ENCODE results near the gene SLC29A1.
A peak's percentile ranks its signal among the peaks of the same experiment; 100 is the strongest.

The SLC29A1 gene

DNA sequence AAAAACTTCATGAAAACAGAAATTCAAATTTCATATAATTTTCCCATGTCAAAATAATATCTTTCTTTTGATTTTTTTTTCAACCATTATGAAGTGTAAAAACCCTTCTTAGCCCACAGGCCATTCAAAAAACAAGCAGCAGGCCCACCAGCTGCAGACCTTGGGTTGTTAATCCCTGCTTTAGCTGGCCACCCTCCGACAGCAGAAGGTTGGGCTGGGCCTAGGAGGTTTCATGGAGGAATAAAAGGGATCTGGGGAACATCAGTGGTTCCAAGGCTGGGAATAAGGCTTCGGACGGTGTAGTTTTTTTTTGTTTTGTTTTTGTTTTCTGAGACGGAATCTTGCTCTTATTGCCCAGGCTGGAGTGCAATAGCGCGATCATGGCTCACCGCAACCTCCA lies 19.9 kb downstream of the SLC29A1 start:
- TF ChIP-seq, protein P1, sequence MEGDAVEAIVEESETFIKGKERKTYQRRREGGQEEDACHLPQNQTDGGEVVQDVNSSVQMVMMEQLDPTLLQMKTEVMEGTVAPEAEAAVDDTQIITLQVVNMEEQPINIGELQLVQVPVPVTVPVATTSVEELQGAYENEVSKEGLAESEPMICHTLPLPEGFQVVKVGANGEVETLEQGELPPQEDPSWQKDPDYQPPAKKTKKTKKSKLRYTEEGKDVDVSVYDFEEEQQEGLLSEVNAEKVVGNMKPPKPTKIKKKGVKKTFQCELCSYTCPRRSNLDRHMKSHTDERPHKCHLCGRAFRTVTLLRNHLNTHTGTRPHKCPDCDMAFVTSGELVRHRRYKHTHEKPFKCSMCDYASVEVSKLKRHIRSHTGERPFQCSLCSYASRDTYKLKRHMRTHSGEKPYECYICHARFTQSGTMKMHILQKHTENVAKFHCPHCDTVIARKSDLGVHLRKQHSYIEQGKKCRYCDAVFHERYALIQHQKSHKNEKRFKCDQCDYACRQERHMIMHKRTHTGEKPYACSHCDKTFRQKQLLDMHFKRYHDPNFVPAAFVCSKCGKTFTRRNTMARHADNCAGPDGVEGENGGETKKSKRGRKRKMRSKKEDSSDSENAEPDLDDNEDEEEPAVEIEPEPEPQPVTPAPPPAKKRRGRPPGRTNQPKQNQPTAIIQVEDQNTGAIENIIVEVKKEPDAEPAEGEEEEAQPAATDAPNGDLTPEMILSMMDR (conservative IDR thresholded peaks at IDR 0.05; ENCODE audit: low read depth): no peak
- DNase-seq (ENCODE audit: low spot score): no peak
- ChIA-PET CTCF (no interaction called here), POLR2A (ENCODE audit: low non-redundant PET) (no interaction called here)
- no peak overlapping the region for H3K27ac ChIP-seq

DNA sequence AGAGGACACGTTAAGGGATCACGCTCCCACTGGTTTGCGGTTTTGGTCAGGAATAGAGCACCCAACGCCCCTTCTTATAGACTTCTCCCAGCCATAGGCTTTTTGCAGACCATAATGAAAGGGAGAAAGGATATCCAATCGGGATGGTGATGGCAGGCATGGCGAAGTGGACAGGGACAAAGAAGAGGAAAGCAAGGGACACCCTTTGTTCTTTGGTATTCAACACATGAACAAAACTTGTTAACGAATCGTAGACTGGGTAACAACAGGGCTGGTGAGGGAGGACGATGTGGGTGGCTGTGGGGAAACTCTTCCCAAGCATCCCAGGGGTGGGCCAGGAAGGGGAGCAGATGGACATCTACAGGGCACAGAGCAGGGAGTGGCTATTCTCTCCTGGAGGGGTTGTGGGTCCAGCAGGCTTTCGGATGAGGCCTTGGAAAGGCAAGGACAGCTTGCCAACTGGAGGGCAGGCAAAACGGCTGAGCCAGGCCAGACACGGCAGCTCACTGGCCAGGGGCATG lies 22.1 kb downstream of the SLC29A1 start:
- TF ChIP-seq, protein P1 (conservative IDR thresholded peaks at IDR 0.05; ENCODE audit: low read depth): no peak
- H3K27ac ChIP-seq: peak overlapping the region; percentile 91
- ChIA-PET POLR2A (ENCODE audit: low non-redundant PET) (no interaction called here), CTCF (interaction anchor here (0.9 to 1.1 kb wide), 3 partner anchors 8 to 73 kb away, joined by 3 to 6 read pairs (median 4); partner anchors contain the start of gene MYMX)
- DNase-seq (ENCODE audit: low spot score): no peak

DNA sequence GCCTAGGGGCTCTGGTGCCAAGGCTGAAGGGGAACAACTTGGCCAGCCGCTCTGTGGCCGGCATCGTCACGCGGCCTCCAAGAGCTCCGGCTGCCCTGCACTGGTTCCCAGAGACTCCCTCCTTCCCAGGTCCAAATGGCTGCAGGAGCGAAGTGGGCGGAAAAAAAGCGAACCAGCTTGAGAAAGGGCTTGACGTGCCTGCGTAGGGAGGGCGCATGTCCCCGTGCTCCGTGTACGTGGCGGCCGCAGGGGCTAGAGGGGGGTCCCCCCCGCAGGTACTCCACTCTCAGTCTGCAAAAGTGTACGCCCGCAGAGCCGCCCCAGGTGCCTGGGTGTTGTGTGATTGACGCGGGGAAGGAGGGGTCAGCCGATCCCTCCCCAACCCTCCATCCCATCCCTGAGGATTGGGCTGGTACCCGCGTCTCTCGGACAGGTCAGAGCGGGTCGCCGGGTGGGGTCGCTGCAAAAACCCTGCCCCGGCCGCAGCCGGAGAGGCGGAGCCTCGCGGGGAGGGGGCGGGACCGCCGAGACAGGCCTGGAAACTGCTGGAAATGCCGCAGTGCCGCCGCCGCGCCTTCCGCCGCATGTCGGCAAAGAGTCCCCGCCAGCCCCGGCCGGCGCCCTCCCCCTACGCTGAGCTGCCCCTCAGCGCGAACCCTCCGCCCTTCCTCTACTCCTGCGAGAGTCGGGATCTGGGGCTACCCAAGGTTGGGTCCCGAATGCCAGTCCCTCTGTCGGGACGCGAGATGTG lies 22.7 kb downstream of the SLC29A1 start:
- TF ChIP-seq, protein P1 (conservative IDR thresholded peaks at IDR 0.05; ENCODE audit: low read depth): peak; percentile 52
- peak; percentile 75 for DNase-seq (ENCODE audit: low spot score)
- H3K27ac ChIP-seq: peak overlapping the region; percentile 91
- POLR2A ChIA-PET (ENCODE audit: low non-redundant PET): interaction anchor here (0.6 to 1.3 kb wide), 6 partner anchors 8 to 112 kb away, joined by 3 to 6 read pairs (median 4); partner anchors contain the start of gene SLC35B2
- CTCF ChIA-PET: interaction anchor here (0.9 to 1.1 kb wide), 3 partner anchors 9 to 73 kb away, joined by 3 to 6 read pairs (median 4); partner anchors contain the start of gene MYMX

DNA sequence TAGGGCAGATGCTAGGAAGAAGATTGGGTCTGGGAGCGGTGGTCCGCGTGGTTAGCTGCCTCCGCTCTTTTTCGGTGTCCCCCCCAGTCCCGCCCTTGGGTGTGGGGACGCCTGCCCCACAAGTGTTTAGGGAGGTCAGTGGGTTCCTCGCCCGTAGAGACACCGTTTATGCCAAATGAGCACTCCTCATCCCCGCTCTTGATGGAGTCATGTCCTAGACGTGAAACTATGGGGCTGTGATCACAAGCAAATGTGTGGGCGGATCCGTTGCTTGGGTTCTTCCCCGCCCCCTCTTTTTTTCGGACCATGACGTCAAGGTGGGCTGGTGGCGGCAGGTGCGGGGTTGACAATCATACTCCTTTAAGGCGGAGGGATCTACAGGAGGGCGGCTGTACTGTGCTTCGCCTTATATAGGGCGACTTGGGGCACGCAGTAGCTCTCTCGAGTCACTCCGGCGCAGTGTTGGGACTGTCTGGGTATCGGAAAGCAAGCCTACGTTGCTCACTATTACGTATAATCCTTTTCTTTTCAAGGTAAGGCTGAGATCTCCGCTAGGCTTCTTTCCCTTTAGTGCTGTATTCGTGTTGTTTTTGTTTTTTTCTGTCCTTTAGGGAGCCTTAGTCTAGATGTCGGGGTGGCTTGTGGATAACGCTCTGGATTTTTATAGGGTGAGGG lies 23.4 kb downstream of the SLC29A1 start, which contains the start of gene HSP90AB1:
HSP90AB1 (plus strand) TSS at position 439 of the 675 bp plus-strand sequence. CDS start 1,529 bp downstream, outside the sequence.
- ChIA-PET POLR2A (ENCODE audit: low non-redundant PET) (interaction anchor here (0.6 to 1.3 kb wide), 7 partner anchors 9 to 616 kb away, joined by 3 to 6 read pairs (median 4); partner anchors contain the start of gene SLC35B2), CTCF (interaction anchor here (1.1 kb wide), 2 partner anchors 12 to 24 kb away, joined by 5 to 9 read pairs; partner anchors contain the start of gene TMEM151B)
- TF ChIP-seq, protein P1 (conservative IDR thresholded peaks at IDR 0.05; ENCODE audit: low read depth): no peak
- peak; percentile 98 for DNase-seq (ENCODE audit: low spot score)
- peak within 1 kb of the TSS; percentile 91 for H3K27ac ChIP-seq

DNA sequence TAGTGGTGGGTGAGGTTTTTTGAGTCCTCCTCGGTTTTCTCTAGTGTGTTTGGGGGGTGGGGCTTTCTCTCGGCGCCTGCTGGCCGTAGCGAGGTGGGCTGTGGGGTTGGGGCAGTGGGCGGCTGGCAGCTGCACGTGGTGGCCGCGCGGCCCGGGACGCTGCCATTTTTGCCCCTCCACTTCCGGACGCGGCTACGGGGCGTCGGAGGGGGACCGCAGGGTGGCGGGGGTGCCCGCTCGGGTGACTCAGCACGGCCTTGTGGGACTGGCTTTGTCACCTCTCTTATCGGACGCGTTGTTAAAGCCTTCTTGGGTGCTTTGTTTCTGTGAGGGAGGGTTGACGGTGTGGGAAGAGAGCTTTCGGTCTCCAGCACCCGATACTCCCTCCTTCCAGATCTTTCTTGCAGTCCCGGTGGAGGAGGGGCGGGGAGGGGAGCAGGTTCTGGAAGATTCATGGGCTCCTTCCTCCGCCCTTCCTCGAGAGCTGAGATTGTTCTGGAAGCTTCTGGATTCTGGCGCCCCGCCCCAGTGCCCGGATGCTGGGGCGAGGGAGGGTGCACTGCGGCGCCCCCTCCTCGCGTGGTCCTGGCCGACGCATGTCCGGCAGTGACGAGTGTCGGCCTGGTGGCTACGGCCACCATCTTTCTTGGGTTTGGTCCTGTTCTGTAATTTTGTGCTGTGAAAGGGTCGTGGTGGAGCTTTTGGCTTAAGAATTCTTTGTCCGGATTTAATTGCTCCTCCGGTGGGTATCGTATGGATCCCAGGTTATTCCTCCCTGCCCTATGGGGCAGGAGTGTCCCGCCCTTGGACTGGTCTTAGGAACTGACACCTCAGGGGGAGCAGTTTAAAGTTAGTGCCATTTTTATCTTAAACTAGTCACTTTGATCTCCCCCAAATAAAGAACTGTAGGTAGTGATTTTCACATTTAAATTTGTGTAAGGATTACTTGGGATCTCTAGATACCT lies 24.2 kb downstream of the SLC29A1 start:
- ChIA-PET CTCF (interaction anchor here (0.7 to 1.1 kb wide), 4 partner anchors 8 to 23 kb away, joined by 3 to 9 read pairs (median 4); partner anchors contain the start of gene TMEM151B), POLR2A (ENCODE audit: low non-redundant PET) (interaction anchor here (0.6 to 1.3 kb wide), 7 partner anchors 9 to 617 kb away, joined by 3 to 6 read pairs (median 4); partner anchors contain the start of gene SLC35B2)
- H3K27ac ChIP-seq: peak overlapping the region; percentile 91
- DNase-seq (ENCODE audit: low spot score): no peak
- TF ChIP-seq, protein P1 (conservative IDR thresholded peaks at IDR 0.05; ENCODE audit: low read depth): no peak

All from RWPE1 (cell line).